ENCODE results near the gene LRRC71.
A peak's percentile ranks its signal among the peaks of the same experiment; 100 is the strongest.

The LRRC71 gene

GRCh38 chr1:156931974-156932710 is 11.7 kb downstream of the LRRC71 start:
- POLR2A ChIA-PET = no interaction called here
- H3K4me3 ChIP-seq (ENCODE audit: low read depth, low read length) = no peak overlapping the region

GRCh38 chr1:156933136-156933535 is 12.7 kb downstream of the LRRC71 start:
- H3K36me3 ChIP-seq (ENCODE audit: control insufficient read depth in 2 of 2, insufficient read depth in 1 of 2, low read length in 2 of 2) = peaks cover 0 to 40% of the 10 kb centered on the region in 2 experiments; a peak in 1 of 3 replicates
- POLR2A ChIA-PET = no interaction called here
- H3K4me1 ChIP-seq (ENCODE audit: control insufficient read depth, insufficient read depth, low read length) = no peaks in the 10 kb centered on the region
- TF ChIP-seq ZSCAN16 (tag by site-specific recombination; IDR thresholded peaks at IDR 0.05) = no peak
- peak; percentile 68 for TF ChIP-seq GLIS1 (tag by site-specific recombination; IDR thresholded peaks at IDR 0.05)
- CTCF ChIA-PET = interaction anchor here (0.6 to 2.3 kb wide), 6 partner anchors 23 to 255 kb away, joined by 3 to 10 read pairs (median 6); no protein-coding TSS in a partner anchor
- no peaks in the 10 kb centered on the region for H3K9me3 ChIP-seq (ENCODE audit: control insufficient read depth, insufficient read depth, low read depth, low read length)
- no peak overlapping the region for H3K4me3 ChIP-seq (ENCODE audit: low read depth, low read length)
- H3K27ac ChIP-seq (ENCODE audit: extremely low read depth, low read depth, low read length) = no peak overlapping the region

More at GRCh38 chr1:156931974-156932710, 11.7 kb downstream of the LRRC71 start:
- Histone ChIP-seq H3K36me3 (ENCODE audit: control insufficient read depth in 2 of 2, insufficient read depth in 1 of 2, low read length in 2 of 2) (peaks cover 0 to 31% of the 10 kb centered on the region in 2 experiments; a peak in 1 of 3 replicates), H3K27ac (ENCODE audit: extremely low read depth, low read depth, low read length) (no peak overlapping the region), H3K9me3 (ENCODE audit: control insufficient read depth, insufficient read depth, low read depth, low read length) (no peaks in the 10 kb centered on the region), H3K4me1 (ENCODE audit: control insufficient read depth, insufficient read depth, low read length) (no peaks in the 10 kb centered on the region)
- CTCF ChIA-PET = interaction anchor here (1.1 to 2.3 kb wide), 5 partner anchors 22 to 243 kb away, joined by 3 to 10 read pairs (median 6); no protein-coding TSS in a partner anchor
- TF ChIP-seq ZNF274 (IDR thresholded peaks at IDR 0.05; ENCODE audit: low read length) = no peak
- no peak for TF ChIP-seq ZNF274 (tag by site-specific recombination; IDR thresholded peaks at IDR 0.05; ENCODE audit: borderline replicate concordance)
- TF ChIP-seq KLF7 (tag by site-specific recombination; IDR thresholded peaks at IDR 0.05; ENCODE audit: borderline replicate concordance) = no peak
- no peak for TF ChIP-seq ZNF473 (tag by site-specific recombination; IDR thresholded peaks at IDR 0.05)
- no peak for TF ChIP-seq EGR2 (tag by site-specific recombination; IDR thresholded peaks at IDR 0.05; ENCODE audit: low read depth)
- TF ChIP-seq ZNF701 (tag by site-specific recombination; IDR thresholded peaks at IDR 0.05) = no peak
- TF ChIP-seq ZNF341 (tag by site-specific recombination; IDR thresholded peaks at IDR 0.05; ENCODE audit: low read depth) = no peak
- no peak for TF ChIP-seq GLI4 (tag by site-specific recombination; IDR thresholded peaks at IDR 0.05)
- no peak for TF ChIP-seq ZNF184 (tag by site-specific recombination; IDR thresholded peaks at IDR 0.05)
- TF ChIP-seq ZNF449 (tag by site-specific recombination; IDR thresholded peaks at IDR 0.05) = no peak
- TF ChIP-seq YY2 (tag by site-specific recombination; IDR thresholded peaks at IDR 0.05) = no peak
- no peak for TF ChIP-seq ZNF585B (tag by site-specific recombination; IDR thresholded peaks at IDR 0.05)
- no peak for TF ChIP-seq ZIC2 (tag by site-specific recombination; IDR thresholded peaks at IDR 0.05)
- TF ChIP-seq ZNF544 (tag by site-specific recombination; IDR thresholded peaks at IDR 0.05) = no peak
- no peak for TF ChIP-seq ZNF10 (tag by site-specific recombination; IDR thresholded peaks at IDR 0.05)
- no peak for TF ChIP-seq ZBTB8A (tag by site-specific recombination; IDR thresholded peaks at IDR 0.05)
- no peak for TF ChIP-seq ZNF571 (tag by site-specific recombination; IDR thresholded peaks at IDR 0.05)
- TF ChIP-seq ZNF548 (tag by site-specific recombination; IDR thresholded peaks at IDR 0.05) = no peak
- TF ChIP-seq ZNF335 (tag by site-specific recombination; conservative IDR thresholded peaks at IDR 0.05) = no peak
- TF ChIP-seq ZNF837 (tag by site-specific recombination; IDR thresholded peaks at IDR 0.05) = no peak
